Endothelial cell of umbilical vein (primary cell): ENCODE data around the gene TNFRSF1A. TPM values are rescaled to one million over a fixed set of nuclear protein-coding genes. Genes with fewer than 3 reads are reported as not detected.
A peak's percentile ranks its signal among the peaks of the same experiment; 100 is the strongest.

Source experiments
- BruUV-seq: library from RNA; stranded (reverse); fragments of 400-500 nt; replicated peaks from 2 replicates; lab custom pipeline; 2021; lab: Mats Ljungman, UMichigan
- CTCF ChIA-PET: fragments of 300-600, 350-600 bp; sonication (Branson Sonifier 250); formaldehyde crosslinking; loops from one replicate; lab custom pipeline; 2021; ENCODE audit warnings: antibody characterized with exemption, inconsistent platforms; lab: Charles Lee
- POLR2A ChIA-PET: fragments of 300-600, 350-600 bp; sonication (Branson Sonifier 250); formaldehyde crosslinking; loops from one replicate; lab custom pipeline; 2021; ENCODE audit warnings: antibody characterized with exemption, inconsistent platforms; lab: Charles Lee
- DNase-seq: peaks from one replicate; pipeline ENCODE4 v3.0.0-alpha.2; 2011; ENCODE audit warnings: low read depth, low spot score
- FAIRE-seq: peaks from 2 replicates; lab custom pipeline; 2011; peaks lifted over from hg19 to GRCh38; lab: Jason Lieb, UNC
- H2AFZ ChIP-seq: 2 replicates; pipeline ENCODE4 v1.6.0; 2012; ENCODE audit warnings: low read depth, low read length, control low read depth, inconsistent platforms
- H3K27ac ChIP-seq: 2 replicates; pipeline ENCODE4 v1.5.1; 2011; ENCODE audit warnings: low read depth, mild to moderate bottlenecking, control low read depth, low read length, moderate library complexity; ENCODE audit not compliant: insufficient read depth
- H3K27me3 ChIP-seq, 2 experiments: 2 replicates each; pipeline versions ENCODE4 v1.6.0 to v1.6.1; 2011; ENCODE audit warnings: low read length in 2 of 2, mixed read lengths in 1 of 2; ENCODE audit not compliant: control insufficient read depth in 2 of 2, insufficient read depth in 2 of 2
- H3K36me3 ChIP-seq, 2 experiments: 2 replicates in 1 of 2; 3 replicates in 1 of 2; pipeline ENCODE4 v1.5.1; 2011; ENCODE audit warnings: low read length in 2 of 2, mild to moderate bottlenecking in 1 of 2, moderate library complexity in 1 of 2; ENCODE audit not compliant: control insufficient read depth in 2 of 2, insufficient read depth in 2 of 2; ENCODE audit errors: extremely low read depth in 1 of 2
- H3K4me1 ChIP-seq: 3 replicates; pipeline ENCODE4 v1.5.1; 2011; ENCODE audit warnings: mild to moderate bottlenecking, low read length; ENCODE audit not compliant: control insufficient read depth, insufficient read depth; ENCODE audit errors: extremely low read depth
- H3K4me2 ChIP-seq: 2 replicates; pipeline ENCODE4 v1.6.1; 2011; ENCODE audit warnings: low read length, control low read depth, mixed read lengths; ENCODE audit not compliant: insufficient read depth
- H3K4me3 ChIP-seq, 3 experiments: fragments of 200-600 bp in 1 of 3; sonication (generic), shearing (Covaris generic) in 1 of 3; replicated peaks in 1 of 3; 2 replicates each; pipeline ENCODE4 v1.5.1; 2011 to 2016; ENCODE audit warnings: control low read depth in 3 of 3, low read length in 3 of 3, mild to moderate bottlenecking in 2 of 3, inconsistent platforms in 1 of 3, low read depth in 1 of 3, moderate library complexity in 1 of 3; ENCODE audit not compliant: insufficient read depth in 1 of 3
- H3K79me2 ChIP-seq: 2 replicates; pipeline ENCODE4 v1.6.0; 2012; ENCODE audit warnings: low read length, inconsistent platforms; ENCODE audit not compliant: control insufficient read depth, insufficient read depth
- H3K9ac ChIP-seq: replicated peaks from 2 replicates; pipeline ENCODE3; 2011; ENCODE audit warnings: low read length, control low read depth; ENCODE audit not compliant: insufficient read depth; ENCODE audit errors: extremely low read depth
- H3K9me1 ChIP-seq: replicated peaks from 3 replicates; pipeline ENCODE4 v1.6.0; 2011; ENCODE audit warnings: mild to moderate bottlenecking, low read length; ENCODE audit not compliant: control insufficient read depth, insufficient read depth; ENCODE audit errors: extremely low read depth
- H3K9me3 ChIP-seq: replicated peaks from 2 replicates; pipeline ENCODE4 v1.5.1; 2012; ENCODE audit warnings: low read length, inconsistent platforms; ENCODE audit not compliant: control insufficient read depth, insufficient read depth
- H4K20me1 ChIP-seq: replicated peaks from 2 replicates; pipeline ENCODE3; 2011; ENCODE audit warnings: mild to moderate bottlenecking, low read length; ENCODE audit not compliant: control insufficient read depth, insufficient read depth; ENCODE audit errors: extremely low read depth
- EZH2 ChIP-seq: IDR thresholded peaks from 2 replicates; pipeline ENCODE4 v1.6.1; 2012; ENCODE audit warnings: borderline replicate concordance, low read depth, mild to moderate bottlenecking, moderate library complexity, low read length, inconsistent platforms; ENCODE audit not compliant: severe bottlenecking
- GATA2 ChIP-seq: IDR thresholded peaks from 2 replicates; pipeline ENCODE4 v1.7.0; 2011; ENCODE audit warnings: low read depth, mild to moderate bottlenecking, moderate library complexity, mixed read lengths, low read length; ENCODE audit not compliant: insufficient read length, insufficient read depth
- POLR2A ChIP-seq: IDR thresholded peaks from 2 replicates; pipeline ENCODE4 v1.6.1; 2012; ENCODE audit warnings: low read depth, mild to moderate bottlenecking, control low read depth, low read length
- dilution Hi-C: fragments of 300-500 bp; cut with MboI; formaldehyde crosslinking; loops from one replicate; pipeline ENCODE4 v1.15.0; 2019; ENCODE audit warnings: low sequenced_read_pairs; ENCODE audit not compliant: extremely low pct_ligation_motif_present
- intact Hi-C: fragments of 100-400 bp; cut with micrococcal nuclease; formaldehyde crosslinking; loops from one replicate; pipeline ENCODE4 v1.10.0; 2022
- polyA plus RNA-seq, 4 experiments: library from polyadenylated mRNA; depleted of rRNA in 3 of 4; stranded (reverse) in 3 of 4; unstranded in 1 of 4; fragments of >200 nt; gene quantifications; 2 replicates each; pipeline versions ENCODE4 v1.2.1 to v1.2.3, GENCODE V29; 2011 to 2012; ENCODE audit warnings: missing spikeins in 1 of 4
- total RNA-seq: library from RNA; stranded (reverse); gene quantifications from 2 replicates; pipeline ENCODE4 v1.2.3, GENCODE V29; 2021

Gene TNFRSF1A
- total and polyA plus RNA-seq, 2 donors (not counting 3 experiments of a cell fraction or from before 2014, with no cell fraction given) = 86.5 to 98.2 TPM

- TSS peak; percentile 37 for BruUV-seq
These were observed 4.7 kb downstream of the TNFRSF1A start for GRCh38 chr12:6336889-6337853.

More at GRCh38 chr12:6336889-6337853, 4.7 kb downstream of the TNFRSF1A start:
- Histone ChIP-seq H3K4me2 (peak overlapping the region; percentile 91), H3K4me3 (peak overlapping the region in 2 of 3 experiments; percentile 1 to 9), H3K4me1 (peaks cover 63% of the 10 kb centered on the region), H3K36me3 (peaks cover 5 to 18% of the 10 kb centered on the region in 2 experiments), H3K27me3 (no peaks in the 10 kb centered on the region), H3K27ac (peak overlapping the region; percentile 92), H4K20me1 (no peaks in the 10 kb centered on the region), H2AFZ (no peak overlapping the region), H3K9me1 (no peaks in the 10 kb centered on the region), H3K79me2 (peaks cover 79% of the 10 kb centered on the region), H3K9ac (peak overlapping the region; percentile 33), H3K9me3 (no peaks in the 10 kb centered on the region)
- dilution Hi-C loops = no loop called here
- intact Hi-C loops = loop anchor here (1.0 to 5.0 kb wide), 9 partner anchors 8 to 197 kb away; partner anchors contain the start of genes GAPDH and LTBR
- peak; percentile 27 for DNase-seq
- TF ChIP-seq GATA2 (peak; percentile 26), POLR2A (peak; percentile 5), EZH2 (no peak)
- POLR2A ChIA-PET = interaction anchor here (0.6 to 1.8 kb wide), 11 partner anchors 8 to 197 kb away, joined by 3 to 13 read pairs (median 7); partner anchors contain the start of genes GAPDH, LTBR and VAMP1
- peak; percentile 72 for FAIRE-seq
- CTCF ChIA-PET = interaction anchor here (0.9 to 4.4 kb wide), 21 partner anchors 10 to 349 kb away, joined by 3 to 58 read pairs (median 11); partner anchors contain the start of genes LTBR, SCNN1A and VAMP1
